H9 (cell line): ENCODE measurements around the gene MYLK. TPM values are rescaled to one million over a fixed set of nuclear protein-coding genes. Genes with fewer than 3 reads are reported as not detected.

Experiments used
- DNase-seq: peaks from one replicate; pipeline ENCODE4 v3.0.0-alpha.2; 2017
- H2AFZ ChIP-seq: one replicate; pipeline ENCODE4 v1.6.1; 2013; ENCODE audit warnings: mild to moderate bottlenecking, low read length, control low read depth, moderate library complexity
- H2AK5ac ChIP-seq: 2 replicates; pipeline ENCODE4 v1.6.1; 2013; ENCODE audit warnings: low read length, control low read depth, mixed read lengths; ENCODE audit not compliant: insufficient read length
- H2BK120ac ChIP-seq: one replicate; pipeline ENCODE4 v1.6.1; 2013; ENCODE audit warnings: low read depth, mild to moderate bottlenecking, low read length, control low read depth, inconsistent platforms; ENCODE audit not compliant: poor library complexity, severe bottlenecking
- H2BK12ac ChIP-seq: 2 replicates; pipeline ENCODE4 v1.6.1; 2013; ENCODE audit warnings: low read length, control low read depth, mixed read lengths, low read depth; ENCODE audit not compliant: insufficient read length
- H2BK15ac ChIP-seq: 2 replicates; pipeline ENCODE4 v1.6.1; 2013; ENCODE audit warnings: low read depth, low read length, control low read depth
- H2BK20ac ChIP-seq: one replicate; pipeline ENCODE4 v1.6.1; 2013; ENCODE audit warnings: low read depth, mild to moderate bottlenecking, low read length, control low read depth, inconsistent platforms; ENCODE audit not compliant: poor library complexity, severe bottlenecking
- H2BK5ac ChIP-seq: 2 replicates; pipeline ENCODE4 v1.6.1; 2013; ENCODE audit warnings: low read length, control low read depth, mixed read lengths; ENCODE audit not compliant: insufficient read length
- H3K14ac ChIP-seq: 2 replicates; pipeline ENCODE4 v1.6.1; 2013; ENCODE audit warnings: low read length, control low read depth; ENCODE audit not compliant: insufficient read depth
- H3K18ac ChIP-seq: 2 replicates; pipeline ENCODE4 v1.6.1; 2013; ENCODE audit warnings: low read depth, mild to moderate bottlenecking, mixed read lengths, low read length, control low read depth; ENCODE audit not compliant: insufficient read length
- H3K23ac ChIP-seq: 2 replicates; pipeline ENCODE4 v1.6.1; 2013; ENCODE audit warnings: low read length, control low read depth, mixed read lengths, low read depth; ENCODE audit not compliant: insufficient read length
- H3K23me2 ChIP-seq: 2 replicates; pipeline ENCODE4 v1.6.1; 2013; ENCODE audit warnings: low read depth, mild to moderate bottlenecking, mixed read lengths, low read length, control low read depth; ENCODE audit not compliant: insufficient read length, poor library complexity, severe bottlenecking
- H3K27ac ChIP-seq: 2 replicates; pipeline ENCODE4 v1.5.1; 2013; ENCODE audit warnings: low read length, control low read depth, mixed read lengths, low read depth; ENCODE audit not compliant: insufficient read length
- H3K27me3 ChIP-seq: 2 replicates; pipeline ENCODE4 v1.6.1; 2013; ENCODE audit warnings: low read length, control low read depth, inconsistent platforms; ENCODE audit not compliant: insufficient read depth
- H3K4ac ChIP-seq: 2 replicates; pipeline ENCODE4 v1.6.1; 2013; ENCODE audit warnings: low read depth, mild to moderate bottlenecking, control low read depth, inconsistent platforms, low read length, moderate library complexity
- H3K4me1 ChIP-seq: 2 replicates; pipeline ENCODE4 v1.6.1; 2013; ENCODE audit warnings: low read length, control low read depth, inconsistent platforms; ENCODE audit not compliant: insufficient read depth
- H3K4me2 ChIP-seq: 2 replicates; pipeline ENCODE4 v1.6.1; 2013; ENCODE audit warnings: low read length, control low read depth, mixed read lengths; ENCODE audit not compliant: insufficient read length, insufficient read depth
- H3K56ac ChIP-seq: 2 replicates; pipeline ENCODE4 v1.6.1; 2013; ENCODE audit warnings: low read depth, mild to moderate bottlenecking, mixed read lengths, low read length, control low read depth; ENCODE audit not compliant: insufficient read length
- H3K79me1 ChIP-seq: 2 replicates; pipeline ENCODE4 v1.6.1; 2013; ENCODE audit warnings: low read depth, mild to moderate bottlenecking, moderate library complexity, low read length, control low read depth, inconsistent platforms; ENCODE audit not compliant: insufficient read depth, poor library complexity, severe bottlenecking
- H3K79me2 ChIP-seq: 2 replicates; pipeline ENCODE4 v1.6.1; 2013; ENCODE audit warnings: low read length, control low read depth, inconsistent platforms; ENCODE audit not compliant: insufficient read depth
- H3K9ac ChIP-seq: 2 replicates; pipeline ENCODE4 v1.6.1; 2013; ENCODE audit warnings: low read length, control low read depth, mixed read lengths; ENCODE audit not compliant: insufficient read length; ENCODE audit errors: extremely low read depth
- H3K9me3 ChIP-seq: one replicate; pipeline ENCODE4 v1.6.1; 2013; ENCODE audit warnings: low read depth, low read length, inconsistent platforms; ENCODE audit not compliant: control insufficient read depth
- H3T11ph ChIP-seq: one replicate; pipeline ENCODE4 v1.6.1; 2013; ENCODE audit warnings: mild to moderate bottlenecking, low read length, control low read depth, inconsistent platforms
- H4K20me1 ChIP-seq: one replicate; pipeline ENCODE4 v1.6.1; 2013; ENCODE audit not compliant: control insufficient read depth, insufficient read length, insufficient read depth
- H4K5ac ChIP-seq: 2 replicates; pipeline ENCODE4 v1.6.1; 2013; ENCODE audit warnings: low read depth, mild to moderate bottlenecking, mixed read lengths, low read length, control low read depth; ENCODE audit not compliant: insufficient read length
- H4K8ac ChIP-seq: replicated peaks from 2 replicates; pipeline ENCODE4 v1.6.1; 2013; ENCODE audit warnings: low read length, control low read depth, mixed read lengths, low read depth; ENCODE audit not compliant: insufficient read length
- H4K91ac ChIP-seq: 2 replicates; pipeline ENCODE4 v1.6.1; 2013; ENCODE audit warnings: low read depth, mild to moderate bottlenecking, moderate library complexity, mixed read lengths, low read length, control low read depth; ENCODE audit not compliant: insufficient read length
- H3K27ac Mint-ChIP-seq, 3 experiments: 2 replicates in 2 of 3; 3 replicates in 1 of 3; pipeline ENCODE4 v1.8.0; 2020 to 2021; ENCODE audit warnings: mixed read lengths in 3 of 3, mild to moderate bottlenecking in 1 of 3, moderate library complexity in 1 of 3
- H3K27me3 Mint-ChIP-seq: 2 replicates; pipeline ENCODE4 v1.8.0; 2021; ENCODE audit warnings: low read depth, mild to moderate bottlenecking, moderate library complexity, mixed read lengths
- H3K36me3 Mint-ChIP-seq, 3 experiments: 2 replicates in 2 of 3; 3 replicates in 1 of 3; pipeline ENCODE4 v1.8.0; 2020 to 2021; ENCODE audit warnings: low read depth in 3 of 3, mixed read lengths in 3 of 3; ENCODE audit not compliant: insufficient read depth in 1 of 3
- H3K4me1 Mint-ChIP-seq, 2 experiments: 2 replicates each; pipeline ENCODE4 v1.8.0; 2020; ENCODE audit warnings: mixed read lengths in 2 of 2
- H3K4me3 Mint-ChIP-seq, 2 experiments: 2 replicates in 1 of 2; 3 replicates in 1 of 2; pipeline ENCODE4 v1.8.0; 2020 to 2021; ENCODE audit warnings: mild to moderate bottlenecking in 2 of 2, mixed read lengths in 2 of 2, moderate library complexity in 1 of 2
- H3K9me3 Mint-ChIP-seq, 2 experiments: 2 replicates in 1 of 2; 3 replicates in 1 of 2; pipeline ENCODE4 v1.8.0; 2020; ENCODE audit warnings: mild to moderate bottlenecking in 2 of 2, mixed read lengths in 2 of 2, moderate library complexity in 1 of 2
- WGBS: extraction: QIAGEN DNeasy Blood & Tissue Kit; methylation state at CpG from one replicate; pipeline ENCODE4 v1.1.7; 2013; ENCODE audit warnings: missing lambda C conversion rate, low lambda C conversion rate, mixed read lengths; ENCODE audit not compliant: insufficient read length; ENCODE audit errors: extremely low coverage; 5-methylcytosine and 5-hydroxymethylcytosine counted together
- total RNA-seq: library from RNA; stranded (reverse); gene quantifications from 2 replicates; pipeline ENCODE4 v1.2.1, GENCODE V29; 2021
- TF ChIP-seq, protein P1 (sequence below): fragments of 200-600 bp; sonication (generic); conservative IDR thresholded peaks from 3 replicates; pipeline ENCODE4 v1.8.0; 2021; ENCODE audit warnings: antibody characterized with exemption, mild to moderate bottlenecking

Gene MYLK
- total RNA-seq, 1 experiment from 2014 or later, result 10.1 TPM

DNA sequence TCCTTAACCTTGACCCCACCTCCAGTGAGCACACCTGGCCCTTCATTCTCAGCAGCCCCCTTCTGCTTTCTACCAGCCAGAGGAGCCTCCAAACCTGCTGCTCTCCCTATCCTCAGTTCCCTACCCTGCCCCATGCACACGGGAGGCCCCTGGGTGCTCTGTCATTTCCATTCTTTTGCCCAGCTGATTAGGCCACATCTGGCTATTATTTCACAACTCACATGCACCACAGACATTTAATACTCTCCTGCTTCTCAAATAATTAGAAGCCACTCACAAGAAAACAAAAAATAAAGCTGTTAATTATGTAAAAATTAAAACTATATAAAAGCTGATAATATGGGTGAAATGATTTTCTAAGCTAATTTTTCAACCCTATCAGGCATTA lies 50.7 kb downstream of the MYLK start:
- no peak overlapping the region for H4K91ac ChIP-seq
- no peak overlapping the region for H4K8ac ChIP-seq
- no peak overlapping the region for H2AFZ ChIP-seq
- H3K27ac Mint-ChIP-seq, result no peak overlapping the region
- no peaks in the 10 kb centered on the region for H3K27me3 Mint-ChIP-seq
- peaks cover 13 to 28% (median 24%) of the 10 kb centered on the region in 3 experiments for H3K36me3 Mint-ChIP-seq
- no peak overlapping the region for H2BK12ac ChIP-seq
- no peak overlapping the region for H3K4ac ChIP-seq
- no peak overlapping the region for H3K4me3 Mint-ChIP-seq
- no peaks in the 10 kb centered on the region for H3K23me2 ChIP-seq
- H3K9ac ChIP-seq, result no peak overlapping the region
- H2BK20ac ChIP-seq, result no peak overlapping the region
- no peaks in the 10 kb centered on the region for H3K9me3 ChIP-seq
- no peaks in the 10 kb centered on the region for H3K27me3 ChIP-seq
- no CpG with 5 or more reads among the region's 1 CpG for WGBS
- H3K4me1 Mint-ChIP-seq, result peaks cover 3% of the 10 kb centered on the region in 2 experiments; a peak in 3 of 4 replicates
- no peak overlapping the region for H3K27ac ChIP-seq
- H3K56ac ChIP-seq, result no peak overlapping the region
- H3K79me2 ChIP-seq, result no peaks in the 10 kb centered on the region
- H3K18ac ChIP-seq, result no peak overlapping the region
- H2AK5ac ChIP-seq, result no peak overlapping the region
- H3K79me1 ChIP-seq, result no peaks in the 10 kb centered on the region
- no peak overlapping the region for H2BK15ac ChIP-seq
- H2BK120ac ChIP-seq, result no peak overlapping the region
- peaks cover 15 to 22% of the 10 kb centered on the region in 2 experiments; a peak in 4 of 5 replicates for H3K9me3 Mint-ChIP-seq
- no peak for DNase-seq
- H3T11ph ChIP-seq, result no peak overlapping the region
- no peaks in the 10 kb centered on the region for H4K20me1 ChIP-seq
- no peak overlapping the region for H4K5ac ChIP-seq
- no peak overlapping the region for H3K4me2 ChIP-seq
- no peak overlapping the region for H3K23ac ChIP-seq
- TF ChIP-seq, protein P1, sequence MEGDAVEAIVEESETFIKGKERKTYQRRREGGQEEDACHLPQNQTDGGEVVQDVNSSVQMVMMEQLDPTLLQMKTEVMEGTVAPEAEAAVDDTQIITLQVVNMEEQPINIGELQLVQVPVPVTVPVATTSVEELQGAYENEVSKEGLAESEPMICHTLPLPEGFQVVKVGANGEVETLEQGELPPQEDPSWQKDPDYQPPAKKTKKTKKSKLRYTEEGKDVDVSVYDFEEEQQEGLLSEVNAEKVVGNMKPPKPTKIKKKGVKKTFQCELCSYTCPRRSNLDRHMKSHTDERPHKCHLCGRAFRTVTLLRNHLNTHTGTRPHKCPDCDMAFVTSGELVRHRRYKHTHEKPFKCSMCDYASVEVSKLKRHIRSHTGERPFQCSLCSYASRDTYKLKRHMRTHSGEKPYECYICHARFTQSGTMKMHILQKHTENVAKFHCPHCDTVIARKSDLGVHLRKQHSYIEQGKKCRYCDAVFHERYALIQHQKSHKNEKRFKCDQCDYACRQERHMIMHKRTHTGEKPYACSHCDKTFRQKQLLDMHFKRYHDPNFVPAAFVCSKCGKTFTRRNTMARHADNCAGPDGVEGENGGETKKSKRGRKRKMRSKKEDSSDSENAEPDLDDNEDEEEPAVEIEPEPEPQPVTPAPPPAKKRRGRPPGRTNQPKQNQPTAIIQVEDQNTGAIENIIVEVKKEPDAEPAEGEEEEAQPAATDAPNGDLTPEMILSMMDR, result no peak
- no peaks in the 10 kb centered on the region for H3K4me1 ChIP-seq
- no peak overlapping the region for H2BK5ac ChIP-seq
- H3K14ac ChIP-seq, result no peak overlapping the region
